Endodermal cell (in vitro differentiated cells): ENCODE results near the gene SLC9A8. TPM values are rescaled to one million over a fixed set of nuclear protein-coding genes. Genes with fewer than 3 reads are reported as not detected.

Experiments used
- DNase-seq: peaks from one replicate; pipeline ENCODE4 v3.0.0-alpha.2; 2017
- H3K27ac ChIP-seq: 2 replicates; pipeline ENCODE4 v1.5.1; 2013; ENCODE audit warnings: mild to moderate bottlenecking, low read depth, low read length, moderate library complexity
- H3K27me3 ChIP-seq: 2 replicates; pipeline ENCODE4 v1.6.1; 2013; ENCODE audit warnings: mild to moderate bottlenecking, low read length, moderate library complexity; ENCODE audit not compliant: insufficient read depth, control insufficient read depth, poor library complexity, severe bottlenecking
- H3K36me3 ChIP-seq: 2 replicates; pipeline ENCODE4 v1.7.0; 2013; ENCODE audit warnings: mild to moderate bottlenecking, low read length, moderate library complexity; ENCODE audit not compliant: control insufficient read depth, insufficient read depth
- H3K4me1 ChIP-seq: one replicate; pipeline ENCODE4 v1.7.0; 2013; ENCODE audit warnings: low read length; ENCODE audit not compliant: control insufficient read depth, insufficient read depth
- H3K4me3 ChIP-seq: 2 replicates; pipeline ENCODE4 v1.5.1; 2013; ENCODE audit warnings: mild to moderate bottlenecking, low read length, moderate library complexity
- H3K9ac ChIP-seq: 2 replicates; pipeline ENCODE4 v1.6.1; 2013; ENCODE audit warnings: mild to moderate bottlenecking, low read length, moderate library complexity; ENCODE audit not compliant: poor library complexity, severe bottlenecking; ENCODE audit errors: extremely low read depth
- H3K9me3 ChIP-seq: 2 replicates; pipeline ENCODE4 v1.6.1; 2013; ENCODE audit warnings: mild to moderate bottlenecking, low read length, moderate library complexity; ENCODE audit not compliant: control insufficient read depth
- H3K27ac Mint-ChIP-seq: 2 replicates; pipeline ENCODE4 v1.8.0; 2020; ENCODE audit warnings: mixed read lengths
- H3K27me3 Mint-ChIP-seq: 2 replicates; pipeline ENCODE4 v1.8.0; 2021; ENCODE audit warnings: mild to moderate bottlenecking, mixed read lengths; ENCODE audit not compliant: insufficient read depth
- H3K36me3 Mint-ChIP-seq: 2 replicates; pipeline ENCODE4 v1.8.0; 2020; ENCODE audit warnings: low read depth, mixed read lengths
- H3K4me1 Mint-ChIP-seq: 2 replicates; pipeline ENCODE4 v1.8.0; 2020; ENCODE audit warnings: mixed read lengths
- H3K4me3 Mint-ChIP-seq: 2 replicates; pipeline ENCODE4 v1.8.0; 2020; ENCODE audit warnings: mild to moderate bottlenecking, moderate library complexity, mixed read lengths
- H3K9me3 Mint-ChIP-seq: 2 replicates; pipeline ENCODE4 v1.8.0; 2020; ENCODE audit warnings: mild to moderate bottlenecking, mixed read lengths
- CTCF ChIP-seq: fragments of 200-600 bp; sonication (generic); conservative IDR thresholded peaks from 2 replicates; pipeline ENCODE4 v1.5.0; 2021; ENCODE audit warnings: antibody characterized with exemption, mild to moderate bottlenecking
- WGBS, 2 experiments: methylation state at CpG; one replicate each; pipeline versions ENCODE4 v1.1.5 to v1.1.7; 2013; ENCODE audit warnings: missing lambda C conversion rate in 2 of 2, mixed read lengths in 1 of 2; ENCODE audit not compliant: insufficient coverage in 1 of 2, insufficient read length in 1 of 2; 5-methylcytosine and 5-hydroxymethylcytosine counted together
- total RNA-seq, 2 donors: library from RNA; stranded (reverse); fragmentation: NEBNext Ultra II Directional in 1 of 2; extraction: Animal tissue kit (Norgen Biotek cat#: 25700) in 1 of 2; gene quantifications; 2 replicates in 1 of 2; 3 replicates in 1 of 2; pipeline ENCODE4 v1.2.1, GENCODE V29; 2021

Gene SLC9A8
- total RNA-seq, 2 donors from 2014 or later, result 8.6 to 10.3 TPM

GRCh38 chr20:49862607-49863200, 50.1 kb downstream of the SLC9A8 start:
- Mint-ChIP-seq H3K4me3 (no peak overlapping the region), H3K27me3 (no peaks in the 10 kb centered on the region), H3K27ac (no peak overlapping the region), H3K9me3 (no peaks in the 10 kb centered on the region), H3K4me1 (peaks cover 13% of the 10 kb centered on the region), H3K36me3 (no peaks in the 10 kb centered on the region)
- peaks cover 11% of the 10 kb centered on the region for H3K36me3 ChIP-seq
- no peak overlapping the region for H3K9ac ChIP-seq
- peak; percentile 5 for DNase-seq
- no peak overlapping the region for H3K27ac ChIP-seq
- no peaks in the 10 kb centered on the region for H3K9me3 ChIP-seq
- TF ChIP-seq CTCF, result no peak
- H3K4me3 ChIP-seq, result no peak overlapping the region
- whole genome bisulfite sequencing, 2 experiments, result 95 to 100% methylated on average over 3 to 6 of the region's 6 CpGs
- no peaks in the 10 kb centered on the region for H3K4me1 ChIP-seq
- H3K27me3 ChIP-seq, result no peaks in the 10 kb centered on the region

- H3K36me3 ChIP-seq, result peaks cover 16% of the 10 kb centered on the region
- H3K9ac ChIP-seq, result no peak overlapping the region
- DNase-seq, result peak; percentile 12
- H3K27ac ChIP-seq, result no peak overlapping the region
- H3K4me1 Mint-ChIP-seq, result peaks cover 19% of the 10 kb centered on the region
- no peak overlapping the region for H3K4me3 Mint-ChIP-seq
- no peaks in the 10 kb centered on the region for H3K9me3 ChIP-seq
- H3K27ac Mint-ChIP-seq, result no peak overlapping the region
- H3K36me3 Mint-ChIP-seq, result no peaks in the 10 kb centered on the region
- H3K4me3 ChIP-seq, result no peak overlapping the region
- H3K4me1 ChIP-seq, result no peaks in the 10 kb centered on the region
- WGBS, 2 experiments, result 97% methylated on average over 6 of the region's 6 CpGs
- no peak for TF ChIP-seq CTCF
- H3K27me3 Mint-ChIP-seq, result no peaks in the 10 kb centered on the region
- H3K9me3 Mint-ChIP-seq, result no peaks in the 10 kb centered on the region
- H3K27me3 ChIP-seq, result no peaks in the 10 kb centered on the region
Measured at GRCh38 chr20:49863666-49864065, 51.0 kb downstream of the SLC9A8 start.

- H3K27me3 ChIP-seq, result no peaks in the 10 kb centered on the region
- Mint-ChIP-seq H3K4me3 (no peak overlapping the region), H3K4me1 (peaks cover 19% of the 10 kb centered on the region), H3K27ac (no peak overlapping the region), H3K27me3 (no peaks in the 10 kb centered on the region), H3K9me3 (no peaks in the 10 kb centered on the region), H3K36me3 (peaks cover 6% of the 10 kb centered on the region)
- H3K4me1 ChIP-seq, result no peaks in the 10 kb centered on the region
- WGBS, 2 experiments, result 92 to 100% methylated on average over 4 to 7 of the region's 7 CpGs
- no peaks in the 10 kb centered on the region for H3K9me3 ChIP-seq
- peak; percentile 49 for DNase-seq
- no peak overlapping the region for H3K4me3 ChIP-seq
- H3K36me3 ChIP-seq, result peaks cover 22% of the 10 kb centered on the region
- H3K9ac ChIP-seq, result no peak overlapping the region
- no peak for TF ChIP-seq CTCF
- no peak overlapping the region for H3K27ac ChIP-seq
Measured at GRCh38 chr20:49865559-49865958, 52.9 kb downstream of the SLC9A8 start.
